ENCODE data around the gene MARK2. TPM values are rescaled to one million over a fixed set of nuclear protein-coding genes. Genes with fewer than 3 reads are reported as not detected.

Gene MARK2
- total RNA-seq, 1 experiment from 2014 or later = 39.8 TPM

- CTCF ChIA-PET = no interaction called here
These were observed 25.8 kb upstream of the MARK2 start, which contains the start of gene SPINDOC for GRCh38 chr11:63813035-63813562. TSS of gene SPINDOC (plus strand) at chr11:63813456. CDS start at chr11:63813687, 231 bp downstream.

More at GRCh38 chr11:63813035-63813562, 25.8 kb upstream of the MARK2 start, which contains the start of gene SPINDOC:
- H2AFZ ChIP-seq (ENCODE audit: low read depth, low read length, poor library complexity, severe bottlenecking) = peak within 1 kb of the TSS; percentile 0
- no peaks in the 10 kb centered on the region for H3K9me3 ChIP-seq (ENCODE audit: control insufficient read depth in 1 of 2, insufficient read depth in 1 of 2, low read depth in 1 of 2, low read length in 2 of 2)
- H3K9me2 ChIP-seq (ENCODE audit: insufficient read depth) = no peaks in the 10 kb centered on the region
- peak within 1 kb of the TSS; percentile 96 for H3K9ac ChIP-seq (ENCODE audit: low read length)
- peaks cover 4% of the 10 kb centered on the region; the same call in 1 of the 2 replicates for H4K20me1 ChIP-seq (ENCODE audit: insufficient read depth)
- H3K79me2 ChIP-seq (ENCODE audit: insufficient read depth, low read length) = peaks cover 45% of the 10 kb centered on the region
- H3K4me1 ChIP-seq (ENCODE audit: control insufficient read depth in 1 of 2, insufficient read depth in 2 of 2, low read length in 2 of 2) = peaks cover 10 to 19% of the 10 kb centered on the region in 2 experiments; a peak in 3 of 4 replicates
- H3K4me2 ChIP-seq (ENCODE audit: low read length) = peak within 1 kb of the TSS; percentile 89
- intact Hi-C loops (cut with micrococcal nuclease) = no loop called here
- peak within 1 kb of the TSS; percentile 91 for H3K27ac ChIP-seq (ENCODE audit: low read depth, low read length)
- peak within 1 kb of the TSS; percentile 81 to 92 for H3K4me3 ChIP-seq (replicated peaks in 1 of 2; ENCODE audit: low read depth in 1 of 2, low read length in 2 of 2)
- ATAC-seq = peak; percentile 89
- ChIA-PET RAD21 (ENCODE audit: low non-redundant PET in 1 of 2, low total read pairs in 2 of 2, uncharacterized antibody in 2 of 2, unreplicated experiment in 2 of 2) (no interaction called here), POLR2A (interaction anchor here (0.9 kb wide), 1 partner anchor 18 kb away, joined by 3 read pairs; no protein-coding TSS in a partner anchor)
- BruUV-seq (replicated peaks) = no TSS peak
- no peak for TF ChIP-seq EZH2 (IDR thresholded peaks at IDR 0.05)
- TF ChIP-seq SRF (IDR thresholded peaks at IDR 0.05; ENCODE audit: low read depth) = 0 out of 2 replicates have a peak, but pooled peaks have one; percentile 30
- TF ChIP-seq CBX3 (IDR thresholded peaks at IDR 0.05; ENCODE audit: low read depth) = no peak
- no peak for TF ChIP-seq ATF3 (IDR thresholded peaks at IDR 0.05)
- peak; percentile 57 for TF ChIP-seq MAX (IDR thresholded peaks at IDR 0.05)
- TF ChIP-seq CEBPB (IDR thresholded peaks at IDR 0.05; ENCODE audit: low read depth) = no peak
- no peak for TF ChIP-seq ZFX (IDR thresholded peaks at IDR 0.05)
- peak; percentile 61 for TF ChIP-seq POLR2A (IDR thresholded peaks at IDR 0.05; ENCODE audit: borderline replicate concordance, extremely low read depth, insufficient read depth, insufficient read length)
- TF ChIP-seq FOSL1 (IDR thresholded peaks at IDR 0.05; ENCODE audit: low read depth) = no peak
- peak; percentile 70 for TF ChIP-seq POLR2AphosphoS5 (IDR thresholded peaks at IDR 0.05; ENCODE audit: low read depth, low read length)
- no peak for TF ChIP-seq ELF1 (IDR thresholded peaks at IDR 0.05; ENCODE audit: borderline replicate concordance, low read depth)
- no peak for DNase-seq (ENCODE audit: low read depth, low spot score)
- H3K36me3 ChIP-seq (ENCODE audit: control insufficient read depth in 1 of 2, insufficient read depth in 2 of 2, low read length in 2 of 2) = peaks cover 6 to 14% of the 10 kb centered on the region in 2 experiments; a peak in 2 of 4 replicates
- no peaks in the 10 kb centered on the region for H3K27me3 ChIP-seq (ENCODE audit: insufficient read depth, low read length)
